ENCODE measurements around the gene JPH2.
"Not testable (repeated sequence)": the region's sequence is repeated elsewhere in the genome, so short reads cannot be mapped to it uniquely, and the experiment has no call there.

The JPH2 gene

DNA sequence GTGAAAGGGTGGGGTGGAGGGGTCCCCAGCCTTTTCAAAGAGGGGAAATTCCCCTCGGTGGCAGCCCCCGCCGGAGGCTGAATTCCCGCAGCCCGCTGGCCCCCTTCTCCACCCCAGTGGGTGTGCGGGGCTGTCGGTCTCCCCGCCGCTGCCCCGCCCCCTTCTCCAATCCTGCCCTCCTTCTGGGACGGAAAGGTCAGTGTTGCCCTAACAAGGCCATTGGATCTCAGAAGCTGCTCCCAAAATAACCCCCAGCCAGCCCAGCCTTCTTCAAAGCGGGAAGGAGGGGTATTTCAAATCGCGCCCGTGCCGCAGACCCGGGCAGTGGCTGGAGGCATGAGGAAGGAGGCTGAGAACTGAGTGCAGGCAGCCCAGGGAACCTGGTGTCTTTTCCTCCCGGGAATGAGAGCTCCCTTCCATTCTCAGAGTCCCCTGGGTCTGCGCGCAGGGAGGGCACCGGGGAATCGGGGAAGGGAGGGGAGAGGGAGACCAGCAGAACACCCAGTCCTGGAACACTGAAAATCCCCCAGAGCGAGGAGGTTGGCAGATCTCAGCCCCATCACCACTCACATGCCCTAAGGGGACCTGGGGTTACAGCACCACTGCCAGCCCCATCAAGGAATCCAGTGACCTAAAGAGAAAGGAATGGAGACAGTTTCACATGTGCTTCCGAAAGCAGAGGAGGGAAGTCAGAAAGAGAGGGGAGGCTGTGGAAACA, at the start of gene JPH2:
Gene JPH2 (minus strand): TSS at position 135 of the 718 bp plus-strand sequence. CDS start 483 bp downstream, outside the sequence.
- no peak for DNase-seq

- no peak for DNase-seq
These were observed 48.7 kb upstream of the JPH2 start for GRCh38 chr20:44235702-44236101.

DNA sequence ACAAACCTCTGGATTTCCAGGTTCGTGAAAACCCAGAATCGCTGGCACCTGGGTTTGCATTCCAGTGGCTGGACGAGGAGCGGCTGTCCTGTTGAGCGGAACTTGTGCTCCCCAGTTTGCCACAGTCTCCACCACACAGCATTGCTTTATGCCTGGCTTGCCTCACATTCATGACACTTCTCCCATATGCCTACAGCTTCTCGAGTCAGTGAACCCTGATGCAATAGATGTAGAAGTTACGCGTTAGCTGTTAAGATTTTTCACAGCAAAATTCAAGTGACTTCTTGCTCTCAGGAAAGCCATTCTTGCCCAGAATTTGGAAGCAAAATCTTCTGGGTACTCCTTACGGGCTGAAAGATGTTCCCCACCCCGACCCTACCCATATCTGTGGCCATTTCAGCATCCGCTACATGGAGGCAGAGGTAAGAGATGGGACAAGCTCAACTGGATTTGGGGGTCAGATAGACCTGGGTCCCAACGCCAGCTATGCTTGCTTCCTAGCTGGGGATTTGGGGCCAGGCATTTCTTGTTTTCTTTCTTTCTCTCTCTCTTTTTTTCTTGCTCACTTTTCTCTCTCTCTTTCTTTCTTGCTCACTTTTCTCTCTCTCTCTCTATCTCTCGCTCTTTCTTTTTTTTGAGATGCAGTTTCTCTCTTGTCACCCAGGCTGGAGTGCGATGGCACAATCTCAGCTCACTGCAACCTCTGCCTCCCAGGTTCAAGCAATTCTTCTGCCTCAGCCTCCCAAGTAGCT, 47.8 kb upstream of the JPH2 start:
- DNase-seq = no peak

DNA sequence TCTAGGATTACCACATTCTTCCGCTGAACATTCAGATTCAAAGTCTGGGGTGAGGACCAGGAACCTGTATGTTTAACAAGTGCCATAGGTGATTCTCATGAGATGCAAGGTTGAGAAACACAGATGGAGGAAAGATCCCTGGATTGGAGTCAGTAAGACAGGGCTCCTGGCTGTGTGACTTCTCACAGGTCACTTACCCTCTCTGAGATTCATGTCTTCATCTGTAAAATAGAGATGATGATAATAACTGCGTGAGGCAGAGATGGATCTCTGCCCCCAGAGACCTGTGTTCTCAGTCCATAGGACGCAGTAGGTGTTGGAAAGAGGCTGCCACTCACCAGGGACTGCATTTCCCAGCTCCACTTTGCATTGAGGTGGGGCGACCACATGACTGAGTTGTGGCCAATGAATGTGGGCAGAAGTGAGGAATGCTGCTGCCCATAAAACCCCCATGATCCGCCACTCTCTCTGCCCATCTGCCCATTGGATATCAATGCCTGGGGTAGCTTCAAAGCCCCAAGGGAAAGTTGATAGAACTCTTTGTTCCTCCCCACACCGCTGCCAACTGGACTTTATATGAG, 46.5 kb upstream of the JPH2 start:
- DNase-seq = no peak

- DNase-seq = not testable (repeated sequence)
These were observed 45.5 kb upstream of the JPH2 start for GRCh38 chr20:44232469-44232856.

- no peak for DNase-seq
These were observed 44.9 kb upstream of the JPH2 start for GRCh38 chr20:44231713-44232468.

GRCh38 chr20:44231193-44231592, 44.2 kb upstream of the JPH2 start:
- no peak for DNase-seq

- no peak for DNase-seq
These were observed 41.7 kb upstream of the JPH2 start for GRCh38 chr20:44228465-44229258.

- DNase-seq = no peak
These were observed 37.6 kb upstream of the JPH2 start for GRCh38 chr20:44224637-44225036.

- DNase-seq = no peak
These were observed 36.7 kb upstream of the JPH2 start for GRCh38 chr20:44223721-44224120.

- DNase-seq = no peak
These were observed 35.8 kb upstream of the JPH2 start for GRCh38 chr20:44222633-44223368.

DNA sequence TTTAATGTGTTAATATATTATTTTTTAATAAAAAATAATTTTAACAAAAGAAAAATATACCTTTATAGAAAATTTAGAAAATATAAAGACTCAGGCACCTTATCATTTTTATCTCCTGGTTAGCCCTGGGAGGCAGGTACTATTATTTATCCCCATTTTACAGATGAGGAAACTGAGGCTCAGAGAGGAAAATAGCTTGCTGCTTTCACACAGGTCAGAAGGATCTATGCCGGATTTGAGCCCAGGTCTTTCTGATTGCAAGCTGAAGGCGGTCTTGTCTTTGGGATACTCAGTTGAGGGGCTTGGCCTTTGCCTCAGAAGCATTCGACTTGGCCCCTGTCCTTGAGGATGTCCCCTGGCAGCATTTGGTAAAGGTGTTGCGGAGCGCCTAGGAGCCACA, 35.0 kb upstream of the JPH2 start:
- DNase-seq = no peak

- DNase-seq = no peak
These were observed 34.5 kb upstream of the JPH2 start for GRCh38 chr20:44221368-44221954.

GRCh38 chr20:44219791-44220190, 32.8 kb upstream of the JPH2 start:
- no peak for DNase-seq

GRCh38 chr20:44219170-44219730, 32.3 kb upstream of the JPH2 start:
- no peak for DNase-seq

- DNase-seq = peak; percentile 52
These were observed 31.5 kb upstream of the JPH2 start for GRCh38 chr20:44218446-44218845.

- DNase-seq = peak; percentile 78
These were observed 30.5 kb upstream of the JPH2 start for GRCh38 chr20:44217342-44218092.

- peak; percentile 82 for DNase-seq
These were observed 28.1 kb upstream of the JPH2 start for GRCh38 chr20:44215125-44215524.

DNA sequence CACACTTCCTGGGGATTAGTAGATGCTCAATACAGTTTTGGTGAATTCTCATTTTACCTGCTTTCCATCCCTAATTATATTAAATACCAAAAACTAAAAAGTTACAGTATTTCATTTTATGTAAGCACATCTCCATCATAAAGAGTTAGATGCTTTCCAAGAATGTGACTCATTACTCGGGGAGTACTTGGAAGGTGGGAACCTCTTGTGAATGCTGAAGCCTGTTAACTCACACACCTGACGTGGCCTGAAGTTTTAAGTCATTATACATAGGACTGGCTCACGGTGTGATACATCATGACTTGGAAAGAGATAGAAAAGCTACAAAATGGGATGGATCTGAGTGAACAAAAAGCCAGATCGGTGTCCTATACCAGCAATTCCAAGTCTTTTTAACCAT, 25.8 kb upstream of the JPH2 start:
- DNase-seq = no peak

Measured in stimulated activated CD4-positive, alpha-beta T cell treated with anti-CD3 and anti-CD28 coated beads, Interleukin-15, amount 100 ng/mL, for 24 hours (primary cell).